CD4-positive, alpha-beta T cell treated with Interleukin-10 for 1 hour (primary cell): ENCODE data around the gene SLC8A1.

Source experiments
- DNase-seq: peaks from one replicate; pipeline ENCODE4 v3.0.0-alpha.2; 2020

The SLC8A1 gene

DNA sequence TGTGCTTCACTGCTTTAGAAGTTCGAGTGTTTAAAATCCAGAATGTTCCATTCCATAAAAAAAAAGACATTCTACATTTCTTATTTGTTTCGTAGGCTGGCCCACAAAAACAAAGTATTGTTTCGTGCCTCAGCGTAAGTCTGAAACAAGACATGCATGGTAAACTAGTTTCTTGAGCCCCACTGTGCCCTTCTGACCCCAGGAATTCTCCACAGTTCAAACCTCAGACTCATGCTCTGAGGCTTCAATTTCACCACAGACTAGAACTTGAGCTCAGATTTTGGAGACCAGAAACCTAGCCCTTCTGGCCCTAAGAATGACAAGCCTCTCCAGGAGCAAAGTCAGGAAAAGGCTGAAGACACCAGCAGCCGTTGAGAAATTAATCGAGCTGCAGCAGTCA lies 151.5 kb downstream of the SLC8A1 start:
- no peak for DNase-seq

DNA sequence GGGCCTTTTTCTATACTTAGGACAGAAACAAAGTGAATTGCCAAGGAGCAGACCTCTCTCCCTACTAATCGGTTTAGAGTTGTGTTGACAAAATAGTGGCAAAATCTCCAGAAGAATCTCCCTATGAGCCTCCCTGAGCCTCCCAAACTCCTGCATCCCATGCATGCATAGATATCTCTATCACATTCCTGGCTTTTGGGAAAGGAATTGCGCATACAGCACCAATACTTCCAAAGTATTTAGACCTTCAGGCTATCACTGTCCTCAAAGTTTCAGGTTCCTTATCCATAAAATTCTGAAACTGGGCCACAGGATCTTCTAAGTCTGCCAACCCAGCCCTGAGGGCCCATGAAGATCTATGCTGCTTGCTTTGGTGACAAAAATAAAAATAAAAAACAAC lies 152.1 kb downstream of the SLC8A1 start:
- DNase-seq = no peak

DNA sequence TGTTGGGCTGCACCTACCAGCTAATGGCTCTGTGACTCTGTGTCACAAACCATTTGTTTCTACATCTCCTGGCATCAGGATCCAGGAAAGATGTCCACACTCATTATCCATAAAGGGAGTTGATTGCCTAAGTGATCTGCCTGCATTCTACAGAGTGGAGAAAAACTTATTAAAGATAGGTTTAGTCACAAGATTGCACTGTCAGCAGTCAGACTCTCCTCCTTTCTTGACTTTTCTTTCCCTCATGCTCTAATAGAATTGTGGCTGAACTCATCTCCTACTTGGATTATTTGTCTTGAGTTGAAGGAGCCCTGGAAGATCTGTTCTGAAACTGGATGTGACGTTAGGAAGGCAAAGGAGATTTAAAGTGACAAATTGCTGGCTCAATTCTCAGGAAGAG lies 152.7 kb downstream of the SLC8A1 start:
- DNase-seq = no peak

DNA sequence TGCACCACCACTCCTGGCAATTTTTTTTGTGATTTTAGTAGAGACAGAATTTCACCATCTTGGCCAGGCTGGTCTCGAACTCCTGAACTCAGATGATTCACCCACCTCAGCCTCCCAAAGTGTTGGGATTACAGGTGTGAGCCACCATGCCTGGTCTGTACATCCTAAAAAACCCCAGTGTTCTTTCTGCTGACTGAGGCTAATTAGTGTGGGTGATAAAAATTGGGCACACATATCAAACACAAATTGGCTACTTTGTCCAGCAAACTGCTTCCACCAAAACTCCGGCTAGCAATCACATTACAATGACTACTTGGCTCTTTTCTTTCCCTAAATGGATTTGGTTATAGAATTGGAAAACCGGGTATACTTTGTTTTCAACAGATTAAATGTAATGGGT lies 153.9 kb downstream of the SLC8A1 start:
- DNase-seq = no peak

DNA sequence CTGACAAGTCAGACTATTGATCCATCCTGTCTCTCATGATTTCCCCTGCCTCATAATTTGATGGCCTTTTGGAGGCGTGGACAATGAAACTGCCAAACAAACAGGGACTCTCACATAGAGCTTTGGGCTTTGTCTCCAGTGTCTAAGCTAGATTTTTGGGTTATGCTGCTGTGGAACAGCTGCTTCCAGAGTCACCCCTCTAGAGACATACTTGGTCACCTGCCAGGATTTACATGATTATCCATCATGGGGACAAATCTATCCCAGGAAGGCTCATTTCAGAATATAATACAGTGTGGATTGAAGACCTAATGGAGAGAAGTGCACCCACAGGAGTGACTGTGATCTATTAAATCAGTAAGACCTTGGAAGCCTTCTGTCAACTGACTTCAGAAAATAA lies 159.6 kb downstream of the SLC8A1 start:
- DNase-seq = no peak

DNA sequence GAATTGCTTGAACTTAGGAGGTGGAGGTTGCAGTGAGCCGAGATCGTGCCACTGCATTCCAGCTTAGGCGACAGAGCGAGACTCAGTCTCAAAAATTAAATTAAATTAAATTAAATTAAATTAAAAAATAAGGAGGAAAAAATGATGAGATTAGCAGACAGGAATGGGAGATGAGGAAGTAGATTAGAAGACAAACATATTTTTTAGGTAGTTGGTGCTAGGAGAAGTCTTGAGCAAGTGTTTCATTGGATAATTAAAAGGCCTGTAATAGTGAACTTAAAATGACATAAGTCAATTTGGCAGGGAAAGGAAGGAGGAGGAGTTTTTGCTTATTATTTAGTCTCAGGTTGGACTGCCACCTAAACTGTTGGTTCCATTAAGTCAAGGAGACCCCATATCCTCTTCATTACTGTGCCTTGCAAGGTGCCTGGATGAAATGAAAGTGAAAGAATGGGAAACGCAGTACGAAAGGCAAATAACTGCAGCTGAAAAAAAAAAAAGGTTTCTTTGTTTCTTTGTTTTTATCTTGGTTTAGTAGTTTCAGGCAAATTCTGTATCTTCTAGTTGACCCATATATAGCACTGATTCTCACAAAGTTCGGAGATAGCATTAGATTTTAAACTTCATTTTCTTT lies 162.0 kb downstream of the SLC8A1 start:
- DNase-seq = no peak

DNA sequence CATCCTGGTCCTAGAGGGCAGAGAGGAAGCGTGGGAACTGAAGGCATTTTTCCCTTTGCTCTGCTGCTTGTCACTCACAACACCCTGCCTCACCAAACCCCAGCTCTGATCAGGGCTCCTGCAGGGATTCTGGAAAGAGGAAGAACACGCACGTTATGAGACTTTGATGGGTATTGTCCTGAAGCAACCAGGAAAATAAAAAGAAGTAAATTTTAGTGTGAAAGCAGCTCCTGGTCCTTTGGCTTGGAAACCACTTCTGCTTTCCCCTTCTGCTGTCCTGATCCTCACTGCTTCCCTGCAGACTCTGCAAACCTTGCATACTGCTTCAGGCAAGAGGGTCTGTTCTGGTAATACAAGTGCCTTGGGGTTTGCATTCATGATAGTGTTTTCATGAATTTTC lies 164.1 kb downstream of the SLC8A1 start:
- DNase-seq = no peak

DNA sequence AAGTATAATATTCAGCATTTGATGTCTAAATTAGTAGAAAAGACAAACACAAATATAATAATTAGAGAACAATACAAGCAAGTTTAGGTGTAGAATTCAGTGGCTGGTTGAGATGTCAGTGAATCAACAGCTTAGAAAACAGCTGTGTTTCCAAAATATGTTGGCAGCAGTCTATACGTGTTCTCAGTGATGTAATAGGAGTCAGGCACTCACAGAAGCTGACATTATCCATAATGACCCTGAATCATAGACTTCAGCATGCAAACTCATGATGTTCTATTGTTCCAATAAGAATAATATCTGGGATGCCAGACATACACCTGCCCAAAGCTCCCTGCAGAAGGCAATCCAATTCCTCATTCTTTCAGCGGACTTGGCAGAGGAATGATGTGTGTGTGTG lies 164.7 kb downstream of the SLC8A1 start:
- DNase-seq = no peak

DNA sequence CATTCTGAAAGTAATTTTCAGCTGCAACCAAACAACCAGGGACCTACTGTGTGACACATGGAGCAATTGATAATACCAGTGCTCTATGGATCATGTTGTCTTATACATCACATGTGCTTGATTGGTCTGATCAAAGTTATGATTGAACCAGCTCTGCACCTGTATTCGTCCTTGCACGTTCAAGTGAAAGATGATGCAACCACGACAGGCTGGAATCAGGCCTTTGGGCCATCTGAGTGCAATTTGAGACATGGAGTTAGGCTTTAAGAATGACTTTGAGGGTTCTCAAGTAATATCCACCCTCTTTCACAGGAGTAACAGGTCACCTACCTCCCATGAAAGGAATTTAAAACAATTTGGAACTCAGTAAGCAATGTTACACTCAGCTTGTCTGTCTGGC lies 165.2 kb downstream of the SLC8A1 start:
- DNase-seq = no peak

DNA sequence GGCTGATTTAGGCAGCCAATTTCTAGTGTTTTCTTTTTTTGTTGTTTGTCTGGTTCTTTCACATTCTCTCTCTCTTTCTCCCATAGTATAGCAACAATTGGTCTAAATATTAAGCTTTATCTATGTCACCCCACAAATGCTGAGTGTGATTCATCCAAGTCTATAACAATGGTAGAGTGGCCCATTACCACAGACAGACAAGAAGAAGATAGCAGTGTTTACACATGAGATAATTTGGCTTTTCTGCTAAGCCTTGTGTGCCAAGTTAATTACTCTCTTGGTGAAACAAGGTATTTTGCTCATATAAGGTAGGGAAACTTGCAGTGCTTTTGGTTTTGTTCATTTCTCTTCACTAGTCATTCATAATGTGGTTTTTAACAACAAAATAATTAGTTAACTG lies 166.5 kb downstream of the SLC8A1 start:
- DNase-seq = no peak

DNA sequence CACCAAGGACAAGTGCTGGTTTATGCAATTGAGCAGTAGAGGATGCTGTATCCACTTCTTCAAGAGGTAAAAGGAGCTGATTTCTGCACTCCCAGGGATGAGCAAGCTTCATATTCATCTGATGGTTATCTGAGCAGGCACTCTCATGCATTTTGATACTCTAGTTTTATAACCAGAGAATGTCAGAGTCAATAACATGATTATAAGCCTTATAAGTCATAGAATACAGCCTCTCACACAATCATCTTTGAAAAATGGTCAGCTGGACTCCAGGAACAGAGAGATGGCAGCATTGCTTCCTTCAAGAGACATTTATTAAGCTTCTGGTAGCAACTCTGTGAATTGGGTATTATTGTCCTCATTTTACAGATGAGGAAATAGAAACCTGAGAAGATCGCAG lies 167.1 kb downstream of the SLC8A1 start:
- DNase-seq = no peak

DNA sequence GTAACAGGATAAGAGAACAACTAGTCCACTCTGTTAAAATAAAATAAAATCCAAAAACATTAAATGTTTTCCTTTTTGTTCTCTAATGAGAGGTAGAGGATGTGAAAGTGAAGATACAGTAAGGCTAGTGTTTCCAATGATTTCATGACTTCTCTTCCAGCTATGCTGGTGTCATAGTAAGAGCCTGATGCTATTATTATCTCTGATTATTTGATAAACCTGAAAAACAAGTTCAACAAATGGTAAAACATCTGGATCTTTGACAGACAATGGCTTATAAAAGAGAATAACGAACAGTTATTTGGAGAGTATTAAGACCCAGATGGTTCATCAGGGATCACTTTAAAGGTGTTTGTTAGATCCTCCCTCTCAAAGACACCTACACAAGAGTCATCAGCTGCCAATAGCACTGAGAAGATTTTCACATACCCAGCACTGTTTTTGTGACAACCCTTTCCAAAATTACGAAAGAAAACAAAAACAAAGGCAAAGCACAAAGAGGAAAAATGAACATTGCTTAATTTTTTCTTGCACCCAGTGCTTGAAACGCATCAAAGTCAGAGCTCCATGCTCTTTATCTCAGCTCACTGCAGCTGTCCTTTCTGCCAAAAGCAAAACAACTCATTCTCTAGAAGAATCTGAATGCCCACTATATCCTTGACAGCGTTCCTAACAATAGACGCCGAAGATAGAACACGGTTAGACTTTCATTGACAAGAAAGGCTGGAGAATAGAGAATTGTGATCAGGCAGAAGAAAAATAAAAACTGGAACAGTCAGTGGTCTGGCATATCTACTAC lies 168.6 kb downstream of the SLC8A1 start:
- no peak for DNase-seq

DNA sequence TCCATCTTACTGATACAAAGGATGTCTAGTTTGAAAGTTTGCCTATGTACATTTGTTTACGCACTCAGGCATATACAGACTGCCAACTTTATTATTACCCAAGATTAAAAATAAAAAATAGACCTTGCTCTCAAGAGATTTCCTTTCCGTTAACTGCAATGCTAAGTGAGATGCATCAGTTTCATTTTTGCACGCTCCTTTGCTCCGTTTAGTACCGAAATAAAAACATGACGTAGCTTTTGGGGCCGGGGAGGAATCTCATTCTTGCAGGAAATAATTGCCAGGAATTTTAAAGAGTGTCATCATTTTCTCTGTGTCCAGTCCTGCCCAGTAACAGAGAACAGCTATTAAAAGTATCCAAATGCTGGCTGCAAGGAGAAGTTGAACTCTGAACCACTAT lies 169.5 kb downstream of the SLC8A1 start:
- DNase-seq = no peak

DNA sequence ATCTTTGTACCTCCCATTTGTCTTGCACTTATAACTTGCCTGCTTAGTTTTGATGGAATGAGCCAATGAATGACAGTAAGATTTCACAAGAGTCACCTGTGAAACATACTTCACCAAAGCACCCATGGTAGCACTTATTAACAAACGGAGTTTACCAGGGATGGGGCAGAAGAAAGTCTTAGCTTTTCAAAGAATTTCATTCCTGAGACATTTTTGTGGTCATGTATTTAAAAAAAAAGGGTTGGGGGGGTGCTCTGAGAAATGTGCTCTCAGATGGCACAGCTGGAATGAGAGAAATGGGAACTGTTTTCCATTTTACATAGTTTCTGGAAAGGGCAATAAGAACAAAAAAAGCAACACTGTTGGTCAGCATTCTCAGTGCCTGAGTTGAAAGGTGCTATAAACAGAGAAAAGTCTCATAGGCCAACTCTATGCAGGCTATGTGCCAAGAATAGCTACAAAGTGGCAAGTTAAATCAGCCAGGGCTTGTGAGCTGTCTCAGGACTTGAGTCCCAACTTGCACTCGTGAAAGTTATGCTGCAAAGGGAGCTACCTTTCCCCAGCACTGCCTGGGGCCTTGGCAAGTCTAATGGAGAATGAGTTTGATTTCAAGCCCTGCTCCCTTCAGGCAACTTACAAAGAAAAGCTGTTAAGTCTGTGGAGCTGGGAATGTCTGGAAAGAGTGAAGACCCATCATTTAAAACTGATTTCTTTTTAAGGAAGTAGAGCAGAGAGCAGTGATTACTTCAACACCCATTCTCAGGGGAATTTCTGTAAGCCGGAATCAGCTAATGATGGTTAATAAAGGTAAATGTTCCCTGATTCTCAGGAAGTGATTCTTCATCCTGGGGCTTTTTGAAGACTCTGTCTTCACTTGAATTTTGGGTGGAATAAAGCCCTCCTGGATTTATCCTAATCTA lies 170.6 kb downstream of the SLC8A1 start:
- no peak for DNase-seq

DNA sequence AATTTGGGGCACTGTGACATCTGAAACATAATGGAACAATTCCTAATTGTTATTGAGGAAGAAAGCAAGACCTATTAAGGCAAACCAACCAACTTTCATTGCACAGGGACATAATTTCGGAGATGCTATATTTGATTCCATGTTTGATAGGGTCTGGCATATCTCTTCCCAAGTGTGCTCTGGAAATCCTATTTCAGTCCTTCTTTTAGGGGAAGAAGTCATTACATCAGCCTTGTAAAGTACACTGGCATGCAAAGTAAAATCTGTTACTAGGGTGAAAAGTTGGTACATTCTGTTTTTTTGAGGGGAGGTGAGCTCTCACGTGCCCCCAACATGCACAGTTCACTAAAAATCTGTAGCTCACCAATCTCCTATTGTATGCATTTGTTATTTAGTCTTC lies 172.4 kb downstream of the SLC8A1 start:
- no peak for DNase-seq

DNA sequence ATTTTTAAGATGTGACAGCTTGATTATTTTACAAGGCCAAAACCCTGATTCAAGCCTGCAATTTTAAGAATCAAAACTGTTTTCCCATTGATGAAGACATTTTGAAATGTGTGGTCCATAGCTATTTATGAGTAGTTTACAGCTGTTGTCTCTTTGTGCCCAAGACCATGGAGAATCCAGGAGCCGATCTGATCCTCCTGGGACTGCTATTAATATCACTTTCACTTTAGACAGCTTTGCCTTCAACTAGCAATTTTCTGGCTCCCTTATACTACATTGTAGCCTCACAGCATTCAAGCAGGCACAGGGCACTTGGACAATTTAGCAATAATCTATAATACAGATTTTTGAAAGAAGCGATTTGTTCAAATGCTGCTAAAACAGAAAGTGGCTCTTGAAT lies 172.9 kb downstream of the SLC8A1 start:
- DNase-seq = no peak

DNA sequence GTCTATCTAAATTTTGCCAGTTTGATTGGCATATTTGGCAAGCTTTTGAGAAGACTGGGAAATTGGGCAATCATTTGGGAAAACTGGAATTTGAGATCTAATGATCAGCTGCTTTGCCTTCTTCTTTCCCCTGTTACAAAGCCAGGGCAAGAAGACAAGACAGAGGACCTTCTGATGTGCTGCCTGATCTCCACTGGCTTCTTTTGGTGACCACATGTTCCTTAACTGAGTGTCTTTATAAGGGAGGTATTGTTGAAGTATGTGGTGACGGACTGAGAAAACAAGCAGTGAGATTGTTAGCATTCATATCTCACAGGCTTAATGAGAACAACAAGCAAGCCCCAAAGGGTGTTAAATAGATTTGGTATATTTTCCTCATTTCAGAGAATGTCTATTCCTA lies 175.8 kb downstream of the SLC8A1 start:
- DNase-seq = no peak

DNA sequence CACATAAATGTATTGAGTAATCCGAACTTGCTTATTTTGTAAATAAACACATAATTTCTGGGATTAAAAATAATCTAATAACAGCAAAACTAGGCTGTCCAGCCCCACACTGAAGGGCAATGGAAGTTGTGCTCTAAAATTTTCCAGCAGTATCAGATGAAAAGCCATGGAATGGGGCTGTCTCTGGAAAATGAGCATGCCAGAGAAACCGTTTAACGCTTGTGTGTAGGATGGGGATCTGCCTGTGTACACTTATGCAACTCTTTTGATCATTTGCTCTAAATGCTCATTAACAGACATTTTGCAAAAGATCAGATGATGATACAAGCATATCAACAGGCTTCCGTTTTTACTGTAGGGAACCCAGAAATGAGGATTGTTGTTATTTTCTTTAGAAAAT lies 177.6 kb downstream of the SLC8A1 start:
- no peak for DNase-seq

DNA sequence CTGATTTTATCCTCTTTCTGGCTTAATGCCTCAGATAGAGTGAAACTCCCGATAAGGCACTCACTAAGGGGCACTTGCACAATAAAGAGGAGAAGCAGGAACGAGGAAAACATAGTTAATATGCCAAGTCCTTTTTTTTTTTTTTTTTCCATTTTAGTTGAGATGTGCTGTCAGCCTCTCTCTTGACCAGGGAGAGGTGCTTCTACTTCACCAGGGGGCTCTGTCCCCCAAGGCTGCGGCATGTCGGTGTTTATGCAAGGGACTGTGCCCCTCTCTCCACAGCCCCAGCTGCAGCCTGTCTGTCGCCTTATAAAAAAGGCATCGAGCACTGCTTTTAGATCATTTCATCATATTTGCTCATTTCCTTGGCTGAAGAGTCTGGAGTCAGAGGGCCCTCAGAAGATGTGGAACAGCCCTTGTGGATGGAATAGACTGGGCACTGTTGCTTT lies 178.1 kb downstream of the SLC8A1 start:
- DNase-seq = no peak

DNA sequence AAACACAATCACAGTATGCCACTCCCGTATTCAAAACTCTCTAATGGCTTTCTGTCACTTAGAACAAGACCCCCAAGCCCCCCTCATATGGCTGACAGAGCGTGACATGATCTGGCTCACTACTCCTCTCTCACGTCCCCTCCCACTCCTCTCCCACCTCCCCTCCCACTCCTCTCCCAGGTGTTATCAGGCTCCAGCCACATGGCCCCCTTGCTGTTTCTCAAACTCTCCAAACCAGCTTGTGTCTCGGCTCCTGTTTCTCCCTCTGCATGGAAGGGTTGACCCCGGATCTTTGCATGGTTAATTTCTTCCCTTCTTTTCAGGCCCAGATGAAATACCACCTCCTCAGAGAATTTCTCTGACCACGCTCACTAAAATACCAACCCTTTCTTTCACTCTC lies 180.8 kb downstream of the SLC8A1 start:
- no peak for DNase-seq

DNA sequence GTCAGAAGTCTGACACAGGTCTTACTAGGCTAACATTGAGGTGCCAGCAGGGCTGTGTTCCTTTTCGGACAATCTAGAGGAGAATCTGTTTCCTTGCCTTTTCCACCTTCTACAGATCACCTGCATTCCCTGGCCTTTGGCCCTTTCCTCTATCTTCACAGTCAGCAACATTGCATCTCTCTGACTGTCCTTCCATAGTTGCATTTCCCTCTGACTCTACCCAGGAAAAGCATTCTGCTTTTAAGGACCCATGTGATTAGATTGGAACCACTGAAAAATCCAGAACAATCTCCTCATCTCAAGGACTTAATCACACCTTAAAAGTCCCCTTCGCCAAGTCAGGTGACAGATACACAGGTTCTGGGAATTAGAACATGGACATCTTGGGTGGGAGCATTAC lies 181.5 kb downstream of the SLC8A1 start:
- no peak for DNase-seq

DNA sequence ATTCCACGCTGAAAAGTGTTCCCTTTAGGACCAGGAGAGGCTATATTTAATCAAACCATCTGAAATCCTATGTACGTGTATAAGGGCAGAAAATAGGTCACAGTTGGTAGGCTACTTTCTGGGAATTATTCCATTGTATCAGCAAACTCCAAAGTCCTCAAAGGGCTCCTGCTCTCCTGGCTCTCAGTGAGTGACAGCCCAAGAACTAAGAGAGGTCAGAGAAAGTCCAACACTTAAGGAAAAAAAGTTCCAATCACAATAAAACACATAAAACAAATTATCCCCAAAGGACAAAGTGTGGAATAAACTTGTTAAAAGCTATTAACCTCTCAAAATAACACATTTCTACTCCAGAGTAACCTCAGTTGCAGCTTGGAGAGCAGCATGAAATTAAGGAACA lies 183.3 kb downstream of the SLC8A1 start:
- no peak for DNase-seq

DNA sequence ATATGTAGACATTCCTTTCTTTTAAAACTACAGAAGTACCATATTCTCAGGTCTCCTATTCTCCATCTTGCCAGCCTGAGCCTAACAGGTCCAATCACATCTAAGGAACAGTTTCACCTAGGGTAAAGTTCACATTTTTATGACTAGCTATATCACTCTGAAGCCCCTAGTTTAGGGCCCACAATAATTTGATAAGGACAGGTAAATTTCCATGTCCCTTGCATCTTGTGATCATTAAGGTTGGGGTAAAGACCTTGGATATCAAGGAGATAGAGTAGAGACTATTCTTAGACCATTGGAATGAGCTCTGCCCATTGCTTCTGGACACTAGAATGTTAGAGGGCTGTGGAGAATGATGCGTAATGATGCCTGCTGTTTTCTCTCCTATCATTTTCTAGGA lies 185.7 kb downstream of the SLC8A1 start:
- DNase-seq = no peak

DNA sequence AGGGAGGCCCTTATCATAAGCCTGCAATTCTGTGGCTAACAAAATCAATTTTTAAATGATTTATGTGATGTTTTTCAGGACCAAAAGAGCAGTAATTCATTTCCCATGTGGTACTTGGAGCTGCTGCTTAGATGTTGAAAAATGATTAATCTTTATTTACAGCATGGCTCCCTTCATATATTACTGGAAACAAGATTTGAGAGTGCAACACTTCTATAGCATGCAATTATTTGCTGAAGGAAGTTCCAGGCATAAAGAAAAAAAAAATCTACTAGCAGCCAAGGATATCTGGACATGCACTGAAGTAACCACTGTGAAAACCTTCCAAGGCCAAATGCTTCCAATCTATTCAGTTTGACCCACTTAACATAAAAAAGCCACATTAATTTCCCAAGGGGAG lies 186.3 kb downstream of the SLC8A1 start:
- no peak for DNase-seq
